Fibroblast of pulmonary artery (primary cell): ENCODE data around the gene RAB37.

Experiments
- DNase-seq: peaks from one replicate; pipeline ENCODE4 v3.0.0-alpha.2; 2010; ENCODE audit warnings: low read depth
- H3K4me3 ChIP-seq: replicated peaks from 2 replicates; pipeline ENCODE4 v1.5.1; 2011; ENCODE audit warnings: low read depth, mild to moderate bottlenecking, control low read depth, low read length, moderate library complexity
- CTCF ChIP-seq: IDR thresholded peaks from 2 replicates; pipeline ENCODE4 v1.5.1; 2011; ENCODE audit warnings: mild to moderate bottlenecking, control low read depth, low read length, inconsistent platforms; ENCODE audit errors: missing control alignments

The RAB37 gene

DNA sequence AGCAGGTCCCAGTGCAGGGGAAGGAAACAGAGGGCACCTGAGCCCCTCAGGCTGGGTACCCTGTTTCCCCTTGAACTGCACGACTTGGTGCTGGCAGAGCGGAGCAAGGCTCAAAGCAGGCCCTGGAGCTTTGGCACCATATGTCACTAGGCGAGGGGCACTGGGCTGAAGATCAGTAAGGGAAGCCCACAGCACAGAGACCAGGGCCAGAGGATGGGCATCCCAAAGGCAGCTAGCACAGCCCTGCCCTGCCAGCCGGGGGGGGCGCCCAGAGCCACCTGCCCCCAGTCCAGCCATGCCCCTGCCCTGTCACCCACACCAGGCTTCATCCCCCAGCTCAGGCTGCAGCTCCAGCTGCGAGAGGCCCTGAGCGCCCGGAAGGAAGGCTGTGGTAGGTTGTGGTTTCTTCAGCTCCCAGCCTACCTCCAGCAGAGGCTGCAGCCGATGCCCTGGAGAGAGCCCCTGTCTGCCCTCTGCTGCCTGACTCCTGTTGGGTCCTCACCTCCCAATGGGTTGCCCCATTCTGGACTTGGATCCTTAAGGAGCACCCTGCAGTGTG lies 22.3 kb downstream of the RAB37 start:
- no peak overlapping the region for H3K4me3 ChIP-seq
- no peak for DNase-seq
- no peak for TF ChIP-seq CTCF

DNA sequence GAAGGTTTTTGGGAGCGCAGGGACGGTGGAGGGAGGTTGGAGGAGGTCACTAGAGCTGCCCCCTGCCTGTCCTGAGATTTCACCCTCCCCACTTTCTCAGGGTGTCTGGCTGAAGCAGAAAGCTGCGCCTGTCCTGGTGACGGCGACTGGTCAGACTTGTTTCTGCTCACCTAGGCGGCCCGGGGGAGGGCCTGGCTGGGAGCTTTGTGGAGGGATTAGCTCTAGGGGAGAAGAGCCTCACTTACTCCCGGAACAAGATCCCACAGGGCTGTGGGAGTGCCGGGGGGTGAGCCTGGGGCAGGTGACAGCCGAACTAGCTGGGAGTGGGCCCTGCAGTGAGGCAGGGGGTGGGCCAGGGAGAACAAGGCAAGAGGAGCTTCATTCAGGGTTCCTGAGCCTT lies 22.9 kb downstream of the RAB37 start:
- H3K4me3 ChIP-seq: no peak overlapping the region
- TF ChIP-seq CTCF: no peak
- no peak for DNase-seq

DNA sequence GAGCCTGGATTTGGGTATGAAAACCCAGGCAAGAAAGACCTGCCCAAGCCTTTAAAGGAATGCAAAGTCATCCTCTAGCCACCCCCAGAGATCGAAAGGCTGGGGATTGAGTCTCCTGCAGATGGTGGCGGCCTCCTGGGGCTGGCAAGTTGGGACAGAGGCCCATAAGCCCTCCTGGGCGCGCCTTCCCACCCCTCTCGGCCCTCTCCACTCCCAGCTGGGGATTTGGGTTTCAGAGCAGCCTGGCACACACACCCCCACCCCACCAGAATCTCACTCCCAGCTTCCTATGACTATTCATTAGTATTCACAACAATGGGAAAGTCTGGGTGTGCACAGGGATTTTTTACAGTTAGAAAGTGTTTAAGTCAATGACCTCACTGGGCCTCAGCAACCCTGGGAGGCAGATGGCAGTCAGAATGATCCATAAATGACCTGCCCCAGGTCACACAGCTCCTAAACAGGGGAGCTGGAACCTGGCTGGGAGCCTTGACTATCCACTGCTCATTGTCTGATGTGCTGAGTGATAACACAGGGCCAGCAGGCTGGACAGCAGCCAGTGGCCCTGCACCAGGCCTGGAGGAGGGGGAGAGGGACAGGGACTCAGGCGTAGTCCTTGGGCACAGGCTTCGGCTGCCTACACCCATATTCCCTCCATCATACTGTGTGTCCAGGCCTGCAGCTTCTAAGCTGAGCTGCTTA lies 23.5 kb downstream of the RAB37 start:
- TF ChIP-seq CTCF: no peak
- no peak for DNase-seq
- H3K4me3 ChIP-seq: no peak overlapping the region

DNA sequence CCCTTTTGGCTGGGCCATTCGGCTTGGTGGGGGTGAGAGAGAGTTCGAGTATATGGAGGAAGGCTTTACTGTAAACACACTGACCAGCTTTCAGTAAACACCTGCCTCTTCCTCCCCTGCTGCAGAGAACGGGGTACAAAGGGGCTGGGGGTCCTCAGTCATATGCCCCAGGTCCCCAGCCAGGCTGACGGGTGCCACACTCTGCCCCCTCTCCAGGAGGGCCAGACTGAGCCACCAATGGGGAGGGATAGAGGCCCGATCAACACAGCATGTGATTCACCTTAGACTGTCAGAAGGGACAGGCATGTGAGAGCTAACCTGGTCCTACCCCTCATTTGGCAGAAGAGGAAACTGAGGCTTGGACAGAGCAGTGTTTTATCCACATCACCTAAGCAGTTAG lies 24.4 kb downstream of the RAB37 start:
- H3K4me3 ChIP-seq: no peak overlapping the region
- DNase-seq: no peak
- TF ChIP-seq CTCF: no peak

DNA sequence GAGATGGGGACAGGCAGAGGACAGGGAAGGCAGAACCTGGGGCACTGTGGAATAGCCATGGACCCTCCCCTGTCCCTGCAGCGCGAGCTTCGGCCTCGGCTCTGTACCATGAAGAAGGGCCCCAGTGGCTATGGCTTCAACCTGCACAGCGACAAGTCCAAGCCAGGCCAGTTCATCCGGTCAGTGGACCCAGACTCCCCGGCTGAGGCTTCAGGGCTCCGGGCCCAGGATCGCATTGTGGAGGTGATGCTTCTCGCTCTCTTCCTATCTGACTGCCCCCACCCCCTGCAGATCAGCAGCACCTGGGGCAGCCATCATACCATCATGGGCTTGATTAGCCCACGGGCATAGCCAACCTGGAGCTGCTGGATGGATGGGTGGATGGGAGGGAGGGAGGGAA lies 24.9 kb downstream of the RAB37 start:
- no peak overlapping the region for H3K4me3 ChIP-seq
- DNase-seq: no peak
- TF ChIP-seq CTCF: no peak

DNA sequence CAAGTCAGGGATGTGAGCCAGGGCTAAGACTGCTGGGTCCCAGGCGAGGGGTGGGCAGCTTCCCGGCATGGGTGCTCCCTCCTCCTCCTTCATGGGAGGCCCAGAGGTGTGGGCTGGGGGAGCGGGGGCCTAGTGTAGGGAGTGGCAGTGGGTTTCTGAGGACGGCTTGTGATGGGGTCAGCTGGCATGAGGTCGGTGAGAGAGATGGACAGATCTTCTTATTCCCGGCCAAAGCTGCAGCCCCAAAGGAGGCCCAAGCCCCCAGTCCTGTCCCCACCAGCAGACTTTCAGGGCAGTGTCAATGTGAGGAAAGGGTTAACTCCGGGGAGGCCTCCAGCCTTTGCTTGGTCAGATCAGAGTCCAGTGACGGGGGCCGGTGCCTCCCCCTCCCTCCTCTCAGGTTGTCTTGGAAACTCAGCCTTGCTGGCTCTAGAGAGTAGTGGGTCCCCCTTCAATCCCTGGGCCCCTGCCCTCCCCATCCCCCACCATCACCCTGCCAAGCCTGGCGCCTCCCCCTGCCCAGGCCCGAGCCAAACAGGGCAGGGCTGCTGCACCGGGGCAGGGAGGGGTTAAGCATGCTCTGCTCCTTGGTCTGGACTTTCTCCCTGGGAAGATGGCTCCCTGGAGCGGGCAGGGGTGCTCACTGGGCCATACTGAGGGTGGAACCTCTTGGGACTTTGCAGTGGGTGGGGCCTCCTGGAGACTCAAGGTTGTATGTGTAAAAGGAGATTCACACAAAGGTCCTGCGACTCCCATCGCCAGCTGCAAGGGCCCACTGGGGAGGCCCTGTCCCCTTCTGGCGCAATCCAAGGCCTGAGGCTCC lies 26.7 kb downstream of the RAB37 start:
- no peak for DNase-seq
- no peak overlapping the region for H3K4me3 ChIP-seq
- TF ChIP-seq CTCF: no peak
